Ovary (tissue), 3 donors: ENCODE measurements around the gene ARF1.

ENCODE experiments used
- POLR2A ChIP-seq: fragments of 450-650 bp; IDR thresholded peaks from one replicate; pipeline ENCODE4 v1.6.1; 2017; ENCODE audit warnings: antibody characterized with exemption, mild to moderate bottlenecking, moderate library complexity
- TF ChIP-seq, protein P1 (sequence below), 3 donors: fragments of 450-650 bp in 2 of 3; fragments of 200-600 bp in 1 of 3; IDR thresholded peaks; one replicate each; pipeline versions ENCODE4 v1.5.1 to v1.8.0; 2016 to 2022; ENCODE audit warnings: antibody characterized with exemption in 3 of 3, mild to moderate bottlenecking in 1 of 3
- donor health status: DM: no; HTN: no; CAD: no.

DNA sequence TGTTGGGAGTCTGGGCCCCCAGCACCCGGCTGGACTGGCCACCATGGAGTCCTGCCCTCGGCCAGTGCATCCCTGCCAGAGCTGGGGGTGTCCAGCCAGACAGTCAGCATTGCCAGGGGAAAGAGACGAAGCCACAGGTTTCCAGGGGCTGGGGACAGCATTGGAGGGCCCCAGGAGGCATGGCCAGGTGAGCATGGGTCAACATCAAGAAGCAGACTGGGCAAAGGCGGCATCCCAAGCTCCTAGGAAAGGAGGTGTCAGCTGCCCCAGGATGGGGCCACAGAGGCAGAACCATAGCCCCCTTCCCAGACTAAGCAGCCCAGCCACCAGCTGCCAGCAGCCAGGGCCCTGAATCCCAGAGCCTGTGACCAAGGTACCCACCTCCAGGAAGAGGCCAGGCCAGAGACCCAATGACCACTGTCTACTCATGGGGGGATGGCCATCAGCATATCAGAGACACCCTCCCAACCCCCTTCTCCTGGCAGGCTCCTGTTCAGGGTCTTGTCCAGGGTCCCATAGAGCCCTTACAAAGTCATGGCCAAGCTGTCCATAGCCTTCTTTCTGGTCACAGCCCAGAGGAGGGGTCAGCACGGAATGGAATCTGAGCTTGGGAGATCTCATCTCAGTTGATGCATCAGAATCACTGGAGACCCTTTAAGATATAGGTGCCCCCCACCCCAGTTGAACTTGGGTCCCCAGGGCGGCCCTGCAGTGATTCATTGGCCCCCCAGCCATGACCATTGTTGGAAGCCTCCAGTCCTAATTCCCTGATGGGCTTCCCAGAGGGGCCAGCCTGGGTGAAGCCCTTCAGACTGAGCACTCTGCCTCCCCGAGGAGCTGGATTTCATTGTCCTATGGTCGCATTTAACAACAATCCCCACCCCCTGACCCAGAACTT lies 43.3 kb upstream of the ARF1 start:
- TF ChIP-seq, protein P1, sequence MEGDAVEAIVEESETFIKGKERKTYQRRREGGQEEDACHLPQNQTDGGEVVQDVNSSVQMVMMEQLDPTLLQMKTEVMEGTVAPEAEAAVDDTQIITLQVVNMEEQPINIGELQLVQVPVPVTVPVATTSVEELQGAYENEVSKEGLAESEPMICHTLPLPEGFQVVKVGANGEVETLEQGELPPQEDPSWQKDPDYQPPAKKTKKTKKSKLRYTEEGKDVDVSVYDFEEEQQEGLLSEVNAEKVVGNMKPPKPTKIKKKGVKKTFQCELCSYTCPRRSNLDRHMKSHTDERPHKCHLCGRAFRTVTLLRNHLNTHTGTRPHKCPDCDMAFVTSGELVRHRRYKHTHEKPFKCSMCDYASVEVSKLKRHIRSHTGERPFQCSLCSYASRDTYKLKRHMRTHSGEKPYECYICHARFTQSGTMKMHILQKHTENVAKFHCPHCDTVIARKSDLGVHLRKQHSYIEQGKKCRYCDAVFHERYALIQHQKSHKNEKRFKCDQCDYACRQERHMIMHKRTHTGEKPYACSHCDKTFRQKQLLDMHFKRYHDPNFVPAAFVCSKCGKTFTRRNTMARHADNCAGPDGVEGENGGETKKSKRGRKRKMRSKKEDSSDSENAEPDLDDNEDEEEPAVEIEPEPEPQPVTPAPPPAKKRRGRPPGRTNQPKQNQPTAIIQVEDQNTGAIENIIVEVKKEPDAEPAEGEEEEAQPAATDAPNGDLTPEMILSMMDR (IDR thresholded peaks at IDR 0.05): no peak
- no peak for TF ChIP-seq POLR2A
